Activated naive CD4-positive, alpha-beta T cell treated with anti-CD3 and anti-CD28 coated beads, Interleukin-2, amount 50 U/mL, for 16 hours (primary cell): ENCODE data around the gene CTXN1.
A peak's percentile ranks its signal among the peaks of the same experiment; 100 is the strongest.
"Not testable (repeated sequence)": the region's sequence is repeated elsewhere in the genome, so short reads cannot be mapped to it uniquely, and the experiment has no call there.

Source experiments
- DNase-seq: peaks from one replicate; pipeline ENCODE4 v3.0.0-alpha.2; 2020

Gene CTXN1

DNA sequence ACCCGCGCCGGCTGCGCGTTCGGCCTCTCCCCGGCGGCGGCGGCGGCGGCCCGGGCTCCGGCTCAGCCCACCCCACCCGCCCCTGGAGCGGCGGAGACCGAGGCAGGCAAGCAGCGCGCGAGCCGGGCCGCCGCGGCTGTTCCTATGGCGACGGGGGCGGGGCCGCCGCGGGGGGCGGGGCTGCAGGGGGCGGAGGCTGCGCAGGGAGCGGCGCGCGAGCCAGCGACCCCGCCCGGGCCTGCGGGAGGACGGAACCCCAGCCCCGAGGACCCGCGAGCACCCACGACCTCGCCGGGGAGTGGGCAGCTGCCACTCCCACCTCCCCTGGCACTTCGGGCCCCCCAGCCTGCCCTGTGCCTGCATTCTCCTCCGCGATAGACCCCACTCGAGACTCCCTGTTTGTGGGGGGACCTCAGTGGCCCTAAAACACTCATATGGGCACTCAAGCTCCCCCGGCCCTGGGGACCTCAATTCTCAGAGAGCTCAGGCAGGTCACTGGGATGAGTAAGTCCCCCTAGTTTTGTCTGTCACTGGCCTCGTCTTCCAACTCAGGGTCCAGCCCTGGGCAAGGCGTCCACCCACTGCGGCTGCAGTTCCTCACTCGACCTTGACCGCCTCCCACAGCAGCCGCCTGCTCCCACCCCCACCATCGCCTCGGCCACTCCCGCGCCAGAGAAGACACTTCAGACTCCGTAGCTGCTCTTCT lies at the start of gene CTXN1:
CTXN1 (minus strand) TSS at position 115 of the 706 bp plus-strand sequence. CDS start 597 bp downstream, outside the sequence.
- DNase-seq: peak; percentile 79

DNA sequence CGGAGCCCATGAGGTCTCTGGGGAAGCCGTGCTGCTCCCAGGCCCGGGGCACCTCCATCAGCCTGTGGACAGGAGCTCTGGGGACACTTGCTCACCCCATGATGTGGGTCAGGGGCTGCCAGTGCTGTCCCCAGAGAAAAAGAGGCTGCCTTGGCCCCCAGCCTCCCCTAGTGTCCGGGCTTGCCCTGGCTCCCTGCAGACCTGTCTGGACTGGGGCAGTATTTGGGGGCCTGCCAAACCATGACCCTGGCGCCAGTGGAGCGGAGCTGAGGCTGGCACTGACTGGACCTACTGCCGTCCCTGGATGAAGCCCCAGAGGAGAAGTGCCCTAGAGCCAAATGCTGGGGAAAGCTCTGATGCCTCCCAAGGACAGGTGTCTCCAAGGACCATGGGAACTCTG lies 49.1 kb upstream of the CTXN1 start:
- no peak for DNase-seq

DNA sequence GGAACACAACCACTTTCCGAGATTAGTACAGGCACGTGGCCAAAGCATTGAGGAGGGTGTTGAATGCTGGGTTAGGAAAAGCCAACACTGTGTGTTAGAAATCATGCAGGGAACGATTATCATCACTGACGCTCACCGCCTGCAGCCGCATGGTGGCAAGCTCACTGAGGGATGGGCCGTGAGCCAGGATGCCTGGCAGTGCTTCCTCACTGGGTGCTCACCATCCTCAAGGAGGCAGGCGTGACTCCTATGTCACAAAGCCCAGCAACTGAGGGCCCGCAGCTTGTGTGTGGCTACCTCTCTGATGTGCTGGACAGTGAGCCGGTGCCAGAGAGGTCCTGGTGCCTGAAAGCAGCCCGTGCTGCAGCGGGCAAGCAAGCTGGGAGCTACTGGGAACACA lies 47.9 kb upstream of the CTXN1 start:
- no peak for DNase-seq

DNA sequence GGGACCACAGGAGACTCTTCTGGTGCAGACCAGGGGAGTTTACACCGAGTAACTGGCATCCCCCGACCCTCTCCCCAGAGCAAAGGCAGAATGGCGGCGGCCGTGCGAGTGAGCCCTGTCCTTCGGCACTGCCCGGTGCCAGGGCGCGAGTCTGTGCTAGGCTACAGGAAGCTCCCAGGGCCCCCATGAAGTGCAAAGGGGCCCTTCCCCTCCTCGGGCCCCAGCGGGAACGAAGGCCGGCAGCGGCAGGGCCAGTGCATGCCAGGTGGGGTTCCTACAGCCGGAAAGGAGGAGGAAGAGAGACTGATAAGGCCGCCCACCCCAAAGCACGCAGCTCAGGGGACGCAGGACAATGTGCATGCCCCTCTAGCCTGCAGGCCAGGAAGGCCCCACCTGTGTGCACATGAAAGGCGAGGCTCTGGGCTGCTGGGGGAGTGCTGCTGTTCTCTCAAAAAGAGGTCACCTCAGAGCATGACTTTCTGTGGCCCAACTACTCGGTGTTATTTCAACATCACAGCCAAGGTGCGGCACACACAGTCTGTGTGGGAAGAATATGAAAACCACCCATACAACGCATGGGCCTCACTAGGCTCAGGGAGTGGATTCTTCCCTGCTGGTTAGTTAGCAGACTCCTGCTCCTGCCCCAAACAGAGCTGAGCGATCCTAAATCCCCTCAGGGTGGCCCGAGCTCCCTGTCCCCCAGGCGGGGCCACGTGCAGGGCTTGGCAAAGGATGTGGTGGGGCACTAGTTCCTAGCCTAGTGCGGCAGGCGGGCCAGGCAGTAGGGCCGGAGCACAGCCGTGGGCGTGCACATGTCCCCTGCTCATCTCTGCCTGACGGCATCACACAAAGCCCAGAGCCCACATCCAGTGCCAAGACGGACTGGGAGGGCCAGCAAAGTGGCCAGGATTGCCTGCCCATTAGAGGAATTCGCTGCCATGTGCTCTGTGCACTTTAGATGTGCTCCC lies 45.9 kb upstream of the CTXN1 start:
- no peak for DNase-seq

DNA sequence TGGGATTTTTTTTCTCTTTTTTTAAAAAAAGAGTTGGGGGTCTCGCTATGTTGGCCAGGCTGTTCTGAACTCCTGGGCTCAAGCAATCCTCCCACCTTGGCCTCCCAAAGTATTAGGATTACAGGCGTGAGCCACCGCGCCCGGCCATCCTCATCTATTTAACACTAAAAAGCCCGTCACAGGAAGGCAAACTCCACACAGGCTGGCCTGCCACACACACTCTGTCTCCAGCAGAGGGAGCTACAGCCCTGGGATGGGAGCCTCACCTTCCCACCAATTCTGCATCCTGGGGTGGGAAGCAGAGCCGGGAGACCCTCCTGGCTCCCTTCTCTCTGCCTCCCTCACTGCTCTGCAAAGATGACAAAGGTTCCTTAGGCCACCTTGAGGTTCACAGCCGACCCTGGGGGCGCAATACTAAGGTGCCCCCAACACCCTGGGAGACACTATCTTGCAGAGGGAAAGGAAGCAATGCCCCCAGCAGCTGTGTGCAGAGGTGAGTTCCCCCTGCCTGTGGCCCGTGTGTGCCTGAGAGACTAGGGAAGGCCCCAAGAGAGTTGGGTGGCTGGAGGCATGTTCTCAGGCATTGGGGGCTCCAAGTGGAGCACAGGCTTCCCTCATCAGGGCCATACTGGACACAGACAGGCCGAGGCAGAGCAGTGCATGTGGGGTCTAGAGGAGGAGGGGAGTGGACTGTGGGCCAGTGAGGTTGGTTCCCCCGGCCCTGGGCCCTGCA lies 44.9 kb upstream of the CTXN1 start:
- DNase-seq: no peak

DNA sequence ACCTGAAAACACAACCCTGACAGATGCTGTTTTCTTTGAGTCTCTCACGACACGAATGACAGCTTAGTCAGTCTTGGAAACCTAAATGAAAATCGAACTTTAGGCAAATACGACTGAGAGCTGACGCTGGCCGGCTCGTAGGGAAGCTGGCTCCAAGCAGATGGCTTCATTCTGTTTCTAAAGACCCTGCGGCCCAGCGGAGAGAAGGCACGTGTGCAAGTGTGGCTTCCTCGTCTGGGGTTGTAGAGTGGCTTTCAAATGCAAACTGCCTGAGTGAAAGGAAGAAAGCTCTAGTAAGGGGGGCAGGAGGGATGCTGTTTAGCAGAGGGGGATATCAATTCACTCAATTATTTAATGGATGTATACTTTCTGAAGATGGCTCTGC lies 43.6 kb upstream of the CTXN1 start:
- DNase-seq: no peak

DNA sequence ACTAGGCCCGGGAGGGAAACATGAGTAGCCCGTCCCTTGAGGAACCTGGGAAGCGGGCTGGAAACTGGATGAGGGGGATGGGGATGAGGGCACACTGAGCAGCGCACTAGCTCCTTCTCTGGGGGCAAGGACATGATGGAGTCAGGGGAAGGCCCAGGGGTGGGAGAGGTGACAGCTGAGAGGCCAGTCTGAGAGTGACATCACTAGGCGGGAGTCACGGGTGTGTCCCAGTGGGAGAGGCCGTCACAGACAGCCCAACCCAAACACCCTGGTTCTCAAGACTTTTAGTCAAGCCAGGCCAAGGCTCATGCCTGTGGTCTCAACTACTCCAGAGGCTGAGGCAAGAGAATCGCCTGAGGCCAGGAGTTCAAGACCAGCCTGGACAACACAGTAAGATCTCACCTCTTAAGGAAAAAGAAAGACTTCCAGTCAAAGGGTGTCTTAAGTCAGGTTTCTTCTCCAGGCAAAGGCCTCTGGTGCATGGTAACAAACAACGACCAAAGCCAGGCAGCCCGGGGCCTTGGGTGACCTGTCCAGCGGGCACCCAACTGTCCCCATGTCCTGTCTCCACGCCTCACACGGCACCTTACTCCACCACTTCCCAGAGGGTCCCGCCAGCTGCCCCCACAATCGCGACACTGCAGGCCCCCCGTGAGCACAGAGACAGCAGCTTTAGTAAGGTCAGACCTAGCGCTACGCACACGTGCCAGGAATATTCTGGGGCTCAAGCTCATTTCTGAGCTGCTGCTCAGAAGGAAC lies 43.0 kb upstream of the CTXN1 start:
- no peak for DNase-seq

DNA sequence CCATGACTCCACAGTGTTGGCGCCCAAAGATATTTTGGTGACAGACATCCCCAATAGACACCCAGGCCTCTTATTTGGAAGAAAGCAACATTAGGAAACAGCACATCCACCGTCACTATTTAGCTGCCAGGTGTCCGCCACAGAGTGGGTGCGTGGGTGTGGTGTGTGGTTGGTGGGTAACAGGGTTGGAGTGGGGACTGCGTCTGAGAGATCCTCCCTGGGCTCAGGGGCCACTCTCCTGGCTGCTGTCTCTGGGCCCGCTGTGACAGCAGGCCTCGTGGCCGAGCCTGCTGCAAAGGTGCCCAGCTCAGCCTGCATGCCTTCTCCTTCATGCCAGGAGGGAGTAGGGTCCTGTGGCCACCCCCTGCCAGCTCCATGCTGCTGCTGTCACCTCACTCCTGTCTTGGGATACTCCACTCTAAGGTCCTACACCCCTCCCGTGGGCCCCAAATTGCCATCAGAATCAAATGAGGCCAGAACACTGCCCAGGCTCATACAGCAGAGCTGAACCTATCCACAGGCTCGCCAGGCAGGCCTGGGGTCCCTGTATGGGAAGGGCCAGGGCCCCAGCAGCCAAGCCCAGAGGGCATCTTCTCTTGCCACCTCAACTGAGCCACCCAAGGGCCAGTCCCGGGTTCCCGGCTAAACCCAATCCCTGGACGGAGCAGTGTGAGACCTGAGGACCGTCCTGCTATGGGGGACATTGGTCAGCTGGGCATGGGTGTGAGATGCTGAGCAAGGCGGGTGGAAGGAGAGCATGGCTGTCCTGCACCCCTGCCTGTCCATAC lies 42.3 kb upstream of the CTXN1 start:
- DNase-seq: no peak

DNA sequence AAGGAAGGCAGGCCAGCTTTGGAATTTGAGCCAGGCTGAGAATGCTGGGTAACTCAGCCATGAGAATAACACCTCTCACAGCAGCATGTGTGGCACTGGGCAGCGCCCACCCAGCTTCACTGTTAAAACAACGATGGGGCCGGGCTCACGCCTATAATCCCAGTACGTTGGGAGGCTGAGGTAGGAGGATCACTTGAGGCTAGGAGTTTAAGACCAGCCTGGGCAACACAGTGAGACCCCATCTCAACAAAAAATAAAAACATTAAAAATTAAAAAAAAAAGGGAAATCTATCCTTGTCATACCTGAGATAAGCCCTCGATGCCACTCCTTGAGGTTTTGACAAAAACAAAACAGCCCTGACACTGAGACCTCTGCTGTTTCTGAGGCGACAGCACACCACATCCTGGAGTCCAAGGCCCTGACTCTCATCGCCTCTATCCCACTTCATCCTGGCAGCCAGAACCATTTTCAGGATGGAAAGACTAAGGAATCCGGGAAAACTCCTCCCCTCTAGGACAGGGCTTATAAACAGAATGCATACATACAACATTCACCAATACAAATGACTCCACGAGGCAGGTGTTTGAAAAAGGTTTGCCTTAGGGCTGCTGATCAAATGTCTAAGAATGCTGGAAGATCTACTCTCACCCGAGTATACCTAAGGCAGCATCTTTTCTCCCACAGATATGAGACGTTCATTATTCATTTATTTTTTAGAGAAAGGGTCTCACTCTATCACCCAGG lies 40.2 kb upstream of the CTXN1 start:
- no peak for DNase-seq

DNA sequence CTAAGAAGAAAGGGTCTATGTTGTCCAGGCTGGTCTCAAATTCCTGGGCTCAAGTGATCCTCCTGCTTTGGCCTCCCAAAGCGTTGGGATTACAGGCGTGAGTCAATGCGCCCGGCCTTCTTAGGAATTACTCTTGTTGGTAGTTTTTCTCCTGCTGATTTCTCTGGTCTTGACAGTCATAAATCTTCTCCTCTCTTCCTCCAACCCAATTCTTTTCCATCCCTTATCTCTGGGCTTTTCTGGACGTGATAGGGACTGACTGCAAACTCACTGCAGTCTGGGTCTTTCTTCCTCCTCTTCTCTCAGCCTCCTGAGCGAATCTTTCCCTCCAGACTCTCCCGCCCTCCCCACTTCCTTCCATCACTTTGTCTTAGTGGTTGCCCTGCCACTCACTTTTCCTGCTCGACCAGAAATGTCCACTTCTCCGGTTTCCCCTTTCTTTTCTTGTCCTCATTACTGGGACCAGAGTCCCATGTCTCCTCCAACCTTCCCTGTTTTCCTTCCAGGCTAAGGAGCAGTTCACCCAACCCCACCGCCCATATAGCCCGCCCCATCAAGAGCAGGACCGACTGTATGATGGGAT lies 39.4 kb upstream of the CTXN1 start:
- no peak for DNase-seq

DNA sequence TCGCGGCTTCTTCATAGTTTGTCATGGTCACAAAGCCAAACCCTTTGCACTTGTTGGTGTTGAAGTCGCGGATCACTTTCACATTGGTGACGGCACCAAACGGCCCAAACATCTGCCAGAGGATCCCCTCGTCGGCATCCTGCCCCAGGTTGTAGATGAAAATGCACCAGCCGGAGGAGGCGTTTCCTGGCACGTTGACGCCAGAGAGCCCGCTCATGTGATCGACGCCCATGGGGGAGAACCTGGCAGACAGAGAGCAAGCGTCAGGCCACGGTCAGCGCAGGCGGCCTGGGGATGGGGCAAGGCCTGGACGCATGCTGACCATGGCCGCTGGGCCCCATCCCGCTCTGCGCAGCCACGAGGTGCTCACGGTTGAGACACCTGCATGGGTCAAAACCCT lies 37.6 kb upstream of the CTXN1 start:
- no peak for DNase-seq

DNA sequence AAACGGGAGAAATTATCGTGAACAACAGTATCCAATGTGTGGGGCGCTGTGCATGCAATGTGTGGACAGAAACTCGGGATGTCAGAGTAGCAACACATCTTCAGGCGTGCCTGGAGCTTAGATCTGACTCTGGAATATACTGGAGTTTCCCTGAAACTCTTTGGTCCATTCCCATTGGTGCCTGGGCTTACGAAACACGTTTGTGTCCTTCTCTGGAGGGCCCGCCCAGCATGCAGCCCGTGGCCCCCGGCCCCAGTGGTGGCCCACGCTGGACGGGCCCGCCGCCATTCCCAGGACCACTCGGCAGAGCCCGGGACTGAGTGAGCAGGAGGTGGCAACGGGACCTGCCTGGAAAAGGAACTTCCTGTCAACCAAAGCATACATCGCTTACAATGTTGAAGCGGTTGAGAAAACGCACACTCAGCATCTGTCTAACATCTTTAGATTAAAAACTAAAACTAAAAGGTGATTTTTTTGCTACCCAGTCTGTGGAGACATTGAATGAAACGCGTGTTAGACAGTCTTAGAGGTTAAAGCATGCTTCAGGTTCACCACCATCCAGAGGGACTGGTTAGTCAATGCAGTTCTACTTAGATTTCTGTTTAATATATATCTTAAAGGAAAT lies 36.8 kb upstream of the CTXN1 start:
- DNase-seq: no peak

DNA sequence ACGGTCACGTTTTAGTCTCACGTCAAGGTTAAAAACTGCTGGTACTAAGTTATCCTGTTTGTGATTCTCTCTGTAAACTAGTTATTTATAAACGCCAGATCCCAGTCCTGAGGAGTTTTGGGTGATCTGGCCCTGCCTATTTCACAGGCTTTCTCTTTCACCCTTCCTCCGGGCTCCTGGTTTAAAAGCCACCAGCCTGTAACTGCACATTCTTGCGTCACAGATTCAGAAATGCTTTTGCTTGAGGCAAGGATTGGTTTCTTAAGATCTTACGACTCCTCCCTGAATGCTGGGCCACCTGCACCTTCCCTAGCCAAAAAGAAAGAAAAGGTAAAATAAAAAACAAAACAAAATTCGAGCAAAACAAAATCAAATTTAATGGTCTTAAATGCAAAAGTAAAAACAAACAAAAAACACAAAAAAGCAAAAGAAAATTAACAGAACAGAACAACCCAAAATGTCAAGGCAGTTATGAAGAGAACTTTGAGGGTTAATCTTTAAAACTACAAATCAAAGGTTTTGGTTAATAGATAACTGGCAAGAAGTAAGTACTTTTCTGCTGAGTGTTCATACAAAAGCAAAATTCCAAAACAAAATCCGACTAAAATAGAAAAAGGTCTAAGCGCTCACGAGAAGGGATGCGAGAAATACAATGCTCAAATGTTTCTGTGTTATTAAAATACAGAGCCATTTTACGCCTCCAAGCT lies 36.1 kb upstream of the CTXN1 start:
- DNase-seq: no peak

DNA sequence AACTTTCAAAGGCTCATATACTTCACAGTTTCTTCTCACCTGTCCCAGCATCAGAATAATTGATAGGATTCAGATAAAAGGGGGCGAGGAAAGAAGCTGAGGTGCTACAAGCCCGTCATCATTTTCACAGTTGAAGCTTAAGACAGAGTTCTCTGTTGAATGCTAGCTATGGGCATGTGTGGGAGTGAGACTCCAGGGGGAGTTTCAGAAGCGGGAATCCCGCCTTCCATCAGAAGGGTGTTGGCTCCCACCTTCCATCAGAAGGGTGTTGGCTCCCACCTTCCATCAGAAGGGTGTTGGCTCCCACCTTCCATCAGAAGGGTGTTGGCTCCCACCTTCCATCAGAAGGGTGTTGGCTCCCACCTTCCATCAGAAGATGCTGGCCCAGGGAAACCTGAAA lies 35.1 kb upstream of the CTXN1 start:
- DNase-seq: not testable (repeated sequence)

DNA sequence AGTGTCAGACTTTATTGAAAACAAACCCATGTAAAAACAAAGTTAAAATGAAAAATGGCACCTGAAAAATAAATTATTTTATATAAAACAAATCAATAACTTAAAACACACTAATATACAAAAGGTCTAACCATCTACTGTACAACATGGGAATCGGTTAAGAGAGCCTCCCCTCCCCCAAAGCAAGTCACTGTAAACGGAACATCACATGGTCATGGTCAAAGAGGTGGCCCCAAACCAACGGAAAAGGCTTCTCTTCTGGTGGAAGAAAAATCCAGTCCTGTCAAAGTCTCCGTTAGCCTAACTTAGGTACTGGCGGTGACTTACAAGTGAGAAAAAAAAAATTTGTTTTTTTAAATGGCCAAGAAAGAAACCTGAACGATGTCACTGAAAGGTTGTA lies 33.3 kb upstream of the CTXN1 start:
- no peak for DNase-seq

DNA sequence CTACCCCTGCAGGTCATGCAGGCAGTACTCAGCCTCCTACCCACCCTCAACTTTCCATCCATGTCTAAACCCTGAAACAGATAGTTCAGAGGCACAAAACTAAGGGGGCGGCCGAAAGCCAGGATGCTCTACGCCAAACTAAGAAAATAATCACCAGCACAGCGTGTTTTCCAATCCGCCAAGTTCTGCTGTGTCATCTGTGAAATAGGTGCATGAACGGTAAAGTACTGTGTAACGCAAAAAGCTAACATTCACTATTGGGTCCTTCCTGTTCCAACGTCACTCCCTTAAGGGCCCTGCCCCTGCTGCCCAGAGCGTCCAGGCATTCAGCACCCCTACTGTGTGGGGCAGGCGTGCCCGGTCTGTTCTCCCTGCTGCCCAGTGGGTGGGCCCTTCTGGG lies 29.8 kb upstream of the CTXN1 start:
- DNase-seq: no peak

DNA sequence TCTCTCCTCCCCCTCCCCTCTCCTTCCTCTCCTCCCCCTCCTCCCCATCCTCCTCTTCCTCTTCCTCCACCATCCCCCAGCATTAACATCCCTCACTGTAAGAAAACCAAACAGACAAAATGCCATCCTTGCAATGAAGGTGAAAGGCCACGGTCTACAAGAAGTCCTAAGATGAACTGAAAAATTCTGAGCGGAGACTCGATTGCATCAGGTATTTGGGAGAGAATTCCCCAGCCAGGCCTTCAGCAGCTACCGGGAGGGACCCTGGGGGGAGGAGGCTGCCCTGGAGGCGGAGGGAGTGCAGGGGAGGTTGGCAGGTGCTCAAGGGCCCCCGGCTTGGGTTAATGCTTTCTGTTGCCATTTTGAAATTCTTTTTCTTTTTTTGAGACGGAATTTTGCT lies 27.6 kb upstream of the CTXN1 start:
- DNase-seq: no peak

DNA sequence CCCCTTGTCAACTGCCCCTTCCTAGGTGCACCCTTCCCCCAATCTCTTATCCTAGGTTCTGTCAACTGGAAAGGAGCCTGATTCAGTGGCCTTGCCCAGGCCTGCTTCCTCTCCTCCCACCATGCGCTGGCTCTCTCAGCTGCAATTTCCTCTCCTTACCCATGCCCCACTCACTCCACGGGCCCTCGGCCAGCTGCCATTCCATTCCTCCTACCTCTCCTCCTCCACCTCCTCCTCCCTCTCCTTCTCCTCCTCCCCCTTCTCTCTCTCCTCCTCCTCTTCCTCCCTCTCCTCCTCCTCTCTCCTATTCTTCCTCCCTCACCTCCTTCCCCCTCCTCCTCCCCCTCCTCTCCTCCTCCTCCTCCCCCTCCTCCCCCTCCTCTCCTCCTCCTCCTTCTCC lies 27.1 kb upstream of the CTXN1 start:
- DNase-seq: no peak

DNA sequence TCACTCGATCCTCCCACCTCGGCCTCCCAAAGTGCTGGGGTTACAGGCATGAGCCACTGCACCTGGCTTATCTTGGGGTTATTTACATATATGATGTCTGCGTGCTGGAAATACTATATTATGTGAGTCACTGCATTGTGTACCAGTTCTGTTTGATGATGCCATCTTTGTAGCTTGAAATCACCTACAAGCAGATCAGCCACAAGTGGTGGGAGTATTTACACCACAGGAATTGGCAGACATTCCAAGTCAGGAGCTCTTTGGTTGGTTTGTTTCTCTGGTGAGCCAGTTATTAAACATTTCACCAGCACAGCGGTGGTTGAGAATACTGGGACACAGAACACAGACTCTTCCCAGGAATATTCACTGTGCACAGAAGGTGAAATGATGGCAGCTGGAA lies 22.0 kb upstream of the CTXN1 start:
- DNase-seq: no peak
